Neural progenitor cell (in vitro differentiated cells): ENCODE measurements around the gene TMEM95.
"Not testable (repeated sequence)": the region's sequence is repeated elsewhere in the genome, so short reads cannot be mapped to it uniquely, and the experiment has no call there.

ENCODE experiments used
- EZH2 ChIP-seq: fragments of 200-600 bp; sonication (generic); IDR thresholded peaks from 2 replicates; pipeline ENCODE4 v1.6.1; 2017; ENCODE audit warnings: antibody characterized with exemption, mild to moderate bottlenecking, moderate library complexity
- EZH2phosphoT487 ChIP-seq: fragments of 200-600 bp; sonication (generic); IDR thresholded peaks from 2 replicates; pipeline ENCODE4 v1.6.1; 2017; ENCODE audit warnings: antibody characterized with exemption
- TF ChIP-seq, protein P1 (sequence below): fragments of 200-600 bp; sonication (generic); IDR thresholded peaks from 2 replicates; pipeline ENCODE4 v1.5.1; 2017; ENCODE audit warnings: antibody characterized with exemption, mild to moderate bottlenecking

- TF ChIP-seq, protein P1, sequence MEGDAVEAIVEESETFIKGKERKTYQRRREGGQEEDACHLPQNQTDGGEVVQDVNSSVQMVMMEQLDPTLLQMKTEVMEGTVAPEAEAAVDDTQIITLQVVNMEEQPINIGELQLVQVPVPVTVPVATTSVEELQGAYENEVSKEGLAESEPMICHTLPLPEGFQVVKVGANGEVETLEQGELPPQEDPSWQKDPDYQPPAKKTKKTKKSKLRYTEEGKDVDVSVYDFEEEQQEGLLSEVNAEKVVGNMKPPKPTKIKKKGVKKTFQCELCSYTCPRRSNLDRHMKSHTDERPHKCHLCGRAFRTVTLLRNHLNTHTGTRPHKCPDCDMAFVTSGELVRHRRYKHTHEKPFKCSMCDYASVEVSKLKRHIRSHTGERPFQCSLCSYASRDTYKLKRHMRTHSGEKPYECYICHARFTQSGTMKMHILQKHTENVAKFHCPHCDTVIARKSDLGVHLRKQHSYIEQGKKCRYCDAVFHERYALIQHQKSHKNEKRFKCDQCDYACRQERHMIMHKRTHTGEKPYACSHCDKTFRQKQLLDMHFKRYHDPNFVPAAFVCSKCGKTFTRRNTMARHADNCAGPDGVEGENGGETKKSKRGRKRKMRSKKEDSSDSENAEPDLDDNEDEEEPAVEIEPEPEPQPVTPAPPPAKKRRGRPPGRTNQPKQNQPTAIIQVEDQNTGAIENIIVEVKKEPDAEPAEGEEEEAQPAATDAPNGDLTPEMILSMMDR, result not testable (repeated sequence)
- not testable (repeated sequence) for TF ChIP-seq EZH2, EZH2phosphoT487
These were observed 13.6 kb downstream of the TMEM95 start for GRCh38 chr17:7368599-7368994.
